ENCODE results near the gene TM2D1. TPM values are rescaled to one million over a fixed set of nuclear protein-coding genes. Genes with fewer than 3 reads are reported as not detected.

The TM2D1 gene
- total RNA-seq, 1 donor from 2014 or later = 23.1 TPM

DNA sequence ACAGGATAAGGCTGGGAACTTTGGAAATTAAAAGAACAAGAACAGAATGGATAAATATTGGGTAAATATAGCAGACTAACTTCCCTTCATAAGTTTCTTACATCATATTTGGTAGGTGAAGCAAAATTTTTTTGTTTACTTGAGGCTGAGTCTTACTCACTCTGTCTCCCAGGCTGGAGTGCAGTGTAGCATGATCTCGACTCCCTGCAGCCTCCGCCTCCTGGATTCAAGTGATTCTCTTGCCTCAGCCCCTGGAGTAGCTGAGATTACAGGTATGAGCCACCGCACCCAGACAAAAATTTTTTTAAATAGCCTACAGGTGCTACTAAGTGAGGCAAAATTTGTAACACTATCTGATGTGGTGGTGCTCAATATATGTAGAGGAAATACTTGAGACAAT, 50.7 kb downstream of the TM2D1 start:
- TF ChIP-seq, protein P1, sequence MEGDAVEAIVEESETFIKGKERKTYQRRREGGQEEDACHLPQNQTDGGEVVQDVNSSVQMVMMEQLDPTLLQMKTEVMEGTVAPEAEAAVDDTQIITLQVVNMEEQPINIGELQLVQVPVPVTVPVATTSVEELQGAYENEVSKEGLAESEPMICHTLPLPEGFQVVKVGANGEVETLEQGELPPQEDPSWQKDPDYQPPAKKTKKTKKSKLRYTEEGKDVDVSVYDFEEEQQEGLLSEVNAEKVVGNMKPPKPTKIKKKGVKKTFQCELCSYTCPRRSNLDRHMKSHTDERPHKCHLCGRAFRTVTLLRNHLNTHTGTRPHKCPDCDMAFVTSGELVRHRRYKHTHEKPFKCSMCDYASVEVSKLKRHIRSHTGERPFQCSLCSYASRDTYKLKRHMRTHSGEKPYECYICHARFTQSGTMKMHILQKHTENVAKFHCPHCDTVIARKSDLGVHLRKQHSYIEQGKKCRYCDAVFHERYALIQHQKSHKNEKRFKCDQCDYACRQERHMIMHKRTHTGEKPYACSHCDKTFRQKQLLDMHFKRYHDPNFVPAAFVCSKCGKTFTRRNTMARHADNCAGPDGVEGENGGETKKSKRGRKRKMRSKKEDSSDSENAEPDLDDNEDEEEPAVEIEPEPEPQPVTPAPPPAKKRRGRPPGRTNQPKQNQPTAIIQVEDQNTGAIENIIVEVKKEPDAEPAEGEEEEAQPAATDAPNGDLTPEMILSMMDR (IDR thresholded peaks at IDR 0.05; ENCODE audit: unreplicated experiment) = no peak
- Mint-ChIP-seq H3K4me1 (ENCODE audit: unreplicated experiment) (no peaks in the 10 kb centered on the region), H3K27me3 (ENCODE audit: unreplicated experiment) (no peaks in the 10 kb centered on the region), H3K36me3 (ENCODE audit: low read depth, unreplicated experiment) (no peaks in the 10 kb centered on the region), H3K9me3 (ENCODE audit: unreplicated experiment) (no peaks in the 10 kb centered on the region), H3K27ac (ENCODE audit: unreplicated experiment) (no peak overlapping the region), H3K4me3 (ENCODE audit: unreplicated experiment) (no peak overlapping the region)
- no peak for DNase-seq (ENCODE audit: low spot score)

DNA sequence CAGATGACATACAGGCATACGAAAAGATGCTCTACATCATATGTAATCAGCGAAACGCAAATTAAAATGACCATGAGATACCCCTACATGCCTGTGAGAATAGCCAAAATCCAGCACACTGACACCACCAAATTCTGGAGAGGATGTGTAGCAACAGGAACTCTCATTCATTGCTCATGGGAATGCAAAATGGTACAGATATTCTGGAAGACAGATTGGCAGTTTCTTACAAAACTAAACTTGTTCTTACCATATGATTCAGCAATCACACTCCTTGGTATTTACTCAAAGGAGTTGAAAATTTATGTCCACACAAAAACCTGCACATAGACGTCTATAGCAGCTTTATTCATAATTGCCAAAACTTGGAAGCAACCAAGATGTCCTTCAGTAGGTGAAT, 52.6 kb downstream of the TM2D1 start:
- no peak for DNase-seq (ENCODE audit: low spot score)
- no peaks in the 10 kb centered on the region for H3K4me1 Mint-ChIP-seq (ENCODE audit: unreplicated experiment)
- no peak overlapping the region for H3K4me3 Mint-ChIP-seq (ENCODE audit: unreplicated experiment)
- TF ChIP-seq, protein P1 (IDR thresholded peaks at IDR 0.05; ENCODE audit: unreplicated experiment) = no peak
- no peaks in the 10 kb centered on the region for H3K9me3 Mint-ChIP-seq (ENCODE audit: unreplicated experiment)
- no peaks in the 10 kb centered on the region for H3K27me3 Mint-ChIP-seq (ENCODE audit: unreplicated experiment)
- H3K27ac Mint-ChIP-seq (ENCODE audit: unreplicated experiment) = no peak overlapping the region
- H3K36me3 Mint-ChIP-seq (ENCODE audit: low read depth, unreplicated experiment) = no peaks in the 10 kb centered on the region

DNA sequence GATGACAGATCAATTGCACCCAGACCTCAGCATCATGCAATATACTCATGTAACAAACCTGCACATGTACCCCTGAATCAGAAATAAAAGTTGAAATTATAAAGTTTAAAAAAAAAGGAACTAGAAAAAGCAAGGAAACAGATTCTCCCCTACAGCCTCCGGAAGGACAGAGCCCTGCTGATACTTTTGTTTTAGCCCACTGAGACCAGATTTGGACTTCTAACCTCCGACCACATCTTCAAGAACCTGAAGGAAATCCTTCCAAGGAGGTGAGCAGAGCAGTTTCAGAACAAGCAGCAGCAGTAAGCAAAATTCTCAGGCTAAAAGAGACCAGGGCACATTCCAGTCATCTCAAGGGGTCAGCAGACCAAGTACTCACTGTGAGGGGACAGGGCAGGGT, 54.5 kb downstream of the TM2D1 start:
- Mint-ChIP-seq H3K27me3 (ENCODE audit: unreplicated experiment) (no peaks in the 10 kb centered on the region), H3K27ac (ENCODE audit: unreplicated experiment) (no peak overlapping the region), H3K9me3 (ENCODE audit: unreplicated experiment) (no peaks in the 10 kb centered on the region), H3K4me1 (ENCODE audit: unreplicated experiment) (no peaks in the 10 kb centered on the region), H3K4me3 (ENCODE audit: unreplicated experiment) (no peak overlapping the region), H3K36me3 (ENCODE audit: low read depth, unreplicated experiment) (no peaks in the 10 kb centered on the region)
- TF ChIP-seq, protein P1 (IDR thresholded peaks at IDR 0.05; ENCODE audit: unreplicated experiment) = no peak
- DNase-seq (ENCODE audit: low spot score) = no peak

DNA sequence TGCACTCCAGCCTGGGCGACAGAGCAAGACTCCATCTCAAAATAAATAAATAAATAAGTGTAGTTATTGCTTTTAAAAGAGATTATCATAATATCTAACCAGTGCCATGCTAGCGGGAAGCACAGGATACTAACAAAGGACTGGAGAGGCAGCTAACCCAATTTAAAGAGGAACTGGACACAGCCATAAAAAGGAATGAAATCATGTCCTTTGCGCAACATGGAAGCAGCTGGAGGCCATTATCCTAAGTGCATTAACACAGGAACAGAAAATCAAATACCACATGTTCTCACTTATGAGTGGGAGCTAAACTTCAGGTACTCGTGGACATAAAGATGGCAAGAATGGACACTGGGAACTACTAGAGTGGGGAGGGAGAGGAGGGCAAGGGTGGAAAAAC, 54.9 kb downstream of the TM2D1 start:
- Mint-ChIP-seq H3K9me3 (ENCODE audit: unreplicated experiment) (no peaks in the 10 kb centered on the region), H3K36me3 (ENCODE audit: low read depth, unreplicated experiment) (no peaks in the 10 kb centered on the region), H3K4me3 (ENCODE audit: unreplicated experiment) (no peak overlapping the region), H3K27ac (ENCODE audit: unreplicated experiment) (no peak overlapping the region), H3K27me3 (ENCODE audit: unreplicated experiment) (no peaks in the 10 kb centered on the region), H3K4me1 (ENCODE audit: unreplicated experiment) (no peaks in the 10 kb centered on the region)
- DNase-seq (ENCODE audit: low spot score) = no peak
- TF ChIP-seq, protein P1 (IDR thresholded peaks at IDR 0.05; ENCODE audit: unreplicated experiment) = no peak

DNA sequence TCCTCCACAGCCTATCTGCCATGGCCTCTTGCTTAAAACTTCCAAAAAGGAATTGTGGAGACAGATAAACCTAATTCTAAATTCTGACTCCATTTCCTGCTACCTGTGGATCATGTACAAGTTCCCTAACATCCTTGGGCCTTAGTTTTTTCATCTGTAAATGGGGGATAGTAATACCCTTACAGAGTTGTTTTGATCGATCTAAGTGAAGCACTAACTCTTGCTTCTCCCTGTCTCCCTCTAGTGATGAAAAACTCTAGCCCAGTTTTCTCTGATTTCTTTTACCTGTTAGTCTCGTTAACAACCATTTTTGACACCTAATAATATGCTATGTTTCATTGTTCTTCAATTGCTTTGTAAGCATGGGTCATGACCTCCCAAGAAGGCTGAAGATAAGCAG, 65.9 kb downstream of the TM2D1 start:
- TF ChIP-seq, protein P1 (IDR thresholded peaks at IDR 0.05; ENCODE audit: unreplicated experiment) = no peak
- H3K27ac Mint-ChIP-seq (ENCODE audit: unreplicated experiment) = no peak overlapping the region
- H3K27me3 Mint-ChIP-seq (ENCODE audit: unreplicated experiment) = peaks cover 1% of the 10 kb centered on the region
- H3K36me3 Mint-ChIP-seq (ENCODE audit: low read depth, unreplicated experiment) = no peaks in the 10 kb centered on the region
- no peaks in the 10 kb centered on the region for H3K9me3 Mint-ChIP-seq (ENCODE audit: unreplicated experiment)
- H3K4me1 Mint-ChIP-seq (ENCODE audit: unreplicated experiment) = no peaks in the 10 kb centered on the region
- no peak overlapping the region for H3K4me3 Mint-ChIP-seq (ENCODE audit: unreplicated experiment)
- DNase-seq (ENCODE audit: low spot score) = no peak

All from endothelial cell (in vitro differentiated cells).